ENCODE results near the gene ARHGEF9. TPM values are rescaled to one million over a fixed set of nuclear protein-coding genes. Genes with fewer than 3 reads are reported as not detected.
"Not testable (repeated sequence)": the region's sequence is repeated elsewhere in the genome, so short reads cannot be mapped to it uniquely, and the experiment has no call there.

The ARHGEF9 gene
- total and polyA plus RNA-seq, 11 donors, result 13.0 to 57.7 (median 40.2) TPM

DNA sequence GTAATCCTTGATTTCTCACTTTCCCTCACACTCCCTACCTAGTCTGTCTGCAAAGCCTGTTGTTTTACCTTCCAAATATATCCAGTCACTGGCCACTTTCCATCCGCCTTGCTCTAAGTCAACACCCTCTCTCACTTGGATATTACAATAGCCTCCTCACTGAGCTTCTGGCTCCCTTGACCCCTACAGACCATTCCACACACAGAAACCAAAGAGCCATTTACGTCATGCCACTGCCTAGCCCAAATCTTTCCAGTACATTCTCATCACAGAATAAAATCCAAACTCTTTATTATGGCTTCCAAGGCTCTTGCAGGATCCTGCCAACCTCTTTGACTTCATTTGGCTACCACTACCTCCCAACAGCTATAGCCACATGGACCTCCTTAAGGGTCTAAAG, 25.7 kb upstream of the ARHGEF9 start:
- intact Hi-C loops (cut with DNase I), result no loop called here
- Histone ChIP-seq H3K4me1 (no peaks in the 10 kb centered on the region), H3K36me3 (no peaks in the 10 kb centered on the region), H3K9me3 (no peaks in the 10 kb centered on the region), H3K27me3 (no peaks in the 10 kb centered on the region), H3K4me3 (no peak overlapping the region), H3K27ac (no peak overlapping the region)
- DNase-seq, result no peak
- TF ChIP-seq, protein P1, sequence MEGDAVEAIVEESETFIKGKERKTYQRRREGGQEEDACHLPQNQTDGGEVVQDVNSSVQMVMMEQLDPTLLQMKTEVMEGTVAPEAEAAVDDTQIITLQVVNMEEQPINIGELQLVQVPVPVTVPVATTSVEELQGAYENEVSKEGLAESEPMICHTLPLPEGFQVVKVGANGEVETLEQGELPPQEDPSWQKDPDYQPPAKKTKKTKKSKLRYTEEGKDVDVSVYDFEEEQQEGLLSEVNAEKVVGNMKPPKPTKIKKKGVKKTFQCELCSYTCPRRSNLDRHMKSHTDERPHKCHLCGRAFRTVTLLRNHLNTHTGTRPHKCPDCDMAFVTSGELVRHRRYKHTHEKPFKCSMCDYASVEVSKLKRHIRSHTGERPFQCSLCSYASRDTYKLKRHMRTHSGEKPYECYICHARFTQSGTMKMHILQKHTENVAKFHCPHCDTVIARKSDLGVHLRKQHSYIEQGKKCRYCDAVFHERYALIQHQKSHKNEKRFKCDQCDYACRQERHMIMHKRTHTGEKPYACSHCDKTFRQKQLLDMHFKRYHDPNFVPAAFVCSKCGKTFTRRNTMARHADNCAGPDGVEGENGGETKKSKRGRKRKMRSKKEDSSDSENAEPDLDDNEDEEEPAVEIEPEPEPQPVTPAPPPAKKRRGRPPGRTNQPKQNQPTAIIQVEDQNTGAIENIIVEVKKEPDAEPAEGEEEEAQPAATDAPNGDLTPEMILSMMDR (IDR thresholded peaks at IDR 0.05), result no peak
- no peak for TF ChIP-seq POLR2A (IDR thresholded peaks at IDR 0.05)
- peak in 2 of 4 donors; percentile 22 to 72 for ATAC-seq
- 59 to 83% (median 70%) methylated on average over 2 of the region's 2 CpGs for WGBS, 4 donors

GRCh38 chrX:63809173-63809572, 24.2 kb upstream of the ARHGEF9 start:
- no peak for TF ChIP-seq POLR2A (IDR thresholded peaks at IDR 0.05)
- TF ChIP-seq, protein P1 (IDR thresholded peaks at IDR 0.05), result no peak
- Histone ChIP-seq H3K4me1 (no peaks in the 10 kb centered on the region), H3K9me3 (no peaks in the 10 kb centered on the region), H3K36me3 (no peaks in the 10 kb centered on the region), H3K27ac (no peak overlapping the region), H3K4me3 (no peak overlapping the region), H3K27me3 (no peaks in the 10 kb centered on the region)
- ATAC-seq (no peak), DNase-seq (no peak)
- intact Hi-C loops (cut with DNase I), result no loop called here
- WGBS, 4 donors, result 35 to 47% (median 42%) methylated on average over 3 of the region's 3 CpGs

GRCh38 chrX:63795406-63795805, 10.4 kb upstream of the ARHGEF9 start:
- not testable (repeated sequence) for H3K4me3 ChIP-seq, ATAC-seq
- peaks cover 0 to 16% (median 0%) of the 10 kb centered on the region in 9 donors for H3K27me3 ChIP-seq

DNA sequence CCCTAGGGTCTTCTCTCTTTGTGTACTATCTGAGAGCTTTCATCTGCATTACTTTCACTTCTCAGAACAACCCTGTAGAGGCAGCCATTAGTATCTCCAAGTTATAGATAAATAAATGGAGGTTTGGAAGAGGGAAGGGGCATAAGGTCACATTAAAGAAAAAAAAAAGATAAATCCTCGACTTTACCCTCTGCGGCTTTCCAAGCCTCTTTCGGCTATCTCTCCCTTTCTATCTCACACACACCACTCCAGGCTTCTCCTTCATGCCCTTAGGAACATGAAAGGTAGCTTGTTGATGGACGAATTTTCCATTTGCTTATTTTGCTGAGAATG, 660 bp upstream of the ARHGEF9 start:
- peak overlapping the region in 11 of 12 donors; percentile 35 to 62 (median 52) for H3K4me3 ChIP-seq
- TF ChIP-seq POLR2A (IDR thresholded peaks at IDR 0.05), result no peak
- TF ChIP-seq, protein P1 (IDR thresholded peaks at IDR 0.05), result no peak
- intact Hi-C loops (cut with DNase I), result loop anchor here in 1 of 10 donors (10.0 kb wide), 1 partner anchor 71 kb away; no protein-coding TSS in a partner anchor

More at GRCh38 chrX:63795406-63795805, 10.4 kb upstream of the ARHGEF9 start:
- WGBS, 4 donors, result 68 to 91% (median 80%) methylated on average over 2 of the region's 2 CpGs
- H3K4me1 ChIP-seq; H3K27ac ChIP-seq; H3K36me3 ChIP-seq; DNase-seq; intact Hi-C loops (cut with DNase I); H3K9me3 ChIP-seq: not testable (repeated sequence)

More for the DNA sequence above, 660 bp upstream of the ARHGEF9 start:
- no peak overlapping the region for H3K27ac ChIP-seq
- no peak for DNase-seq
- ATAC-seq, result no peak
- no peaks in the 10 kb centered on the region for H3K36me3 ChIP-seq
- peaks cover 0 to 11% (median 0%) of the 10 kb centered on the region in 9 donors for H3K27me3 ChIP-seq
- peaks cover 0 to 4% (median 0%) of the 10 kb centered on the region in 12 donors for H3K4me1 ChIP-seq
- H3K9me3 ChIP-seq, result no peaks in the 10 kb centered on the region
- 59 to 63% (median 62%) methylated on average over 4 of the region's 4 CpGs for WGBS, 4 donors
